Measurements from ENCODE around the gene ZNF865.
"Not testable (repeated sequence)": the region's sequence is repeated elsewhere in the genome, so short reads cannot be mapped to it uniquely, and the experiment has no call there.

ZNF865 gene

GRCh38 chr19:55578761-55579747, 26.4 kb upstream of the ZNF865 start:
- Histone ChIP-seq H3K4me3 (peak overlapping the region; percentile 80), H3K27me3 (no peaks in the 10 kb centered on the region)

GRCh38 chr19:55579766-55580621, 25.5 kb upstream of the ZNF865 start:
- Histone ChIP-seq H3K27ac (peak overlapping the region; percentile 85), H3K9ac (peak overlapping the region; percentile 85), H3K36me3 (peaks cover 37% of the 10 kb centered on the region), H3K9me3 (no peaks in the 10 kb centered on the region), H3K4me2 (peak overlapping the region; percentile 94), H3K4me3 (peak overlapping the region; percentile 80), H3K27me3 (no peaks in the 10 kb centered on the region), H3K4me1 (peaks cover 30% of the 10 kb centered on the region), H4K20me1 (peaks cover 15% of the 10 kb centered on the region)
- TF ChIP-seq Cebpa-rat (IDR thresholded peaks at IDR 0.05): no peak

More at GRCh38 chr19:55578761-55579747, 26.4 kb upstream of the ZNF865 start:
- peaks cover 37% of the 10 kb centered on the region for H3K36me3 ChIP-seq
- H3K9ac ChIP-seq: peak overlapping the region; percentile 85
- H4K20me1 ChIP-seq: peaks cover 15% of the 10 kb centered on the region
- no peaks in the 10 kb centered on the region for H3K9me3 ChIP-seq
- no peak for TF ChIP-seq Cebpa-rat (IDR thresholded peaks at IDR 0.05)
- H3K4me2 ChIP-seq: peak overlapping the region; percentile 94
- H3K4me1 ChIP-seq: peaks cover 23% of the 10 kb centered on the region
- peak overlapping the region; percentile 85 for H3K27ac ChIP-seq

- Histone ChIP-seq H3K9me3 (no peaks in the 10 kb centered on the region), H3K9ac (peak within 1 kb of the TSS; percentile 85), H4K20me1 (peaks cover 15% of the 10 kb centered on the region), H3K27me3 (no peaks in the 10 kb centered on the region), H3K36me3 (peaks cover 37% of the 10 kb centered on the region), H3K4me1 (peaks cover 35% of the 10 kb centered on the region), H3K4me3 (peak within 1 kb of the TSS; percentile 80), H3K4me2 (peak within 1 kb of the TSS; percentile 94), H3K27ac (peak within 1 kb of the TSS; percentile 85)
- no peak for TF ChIP-seq Cebpa-rat (IDR thresholded peaks at IDR 0.05)
Observed at GRCh38 chr19:55580628-55581144, 24.8 kb upstream of the ZNF865 start, which contains the start of gene ZNF579. TSS of gene ZNF579 (minus strand) at chr19:55580848. CDS start at chr19:55579639, 1,209 bp downstream.

DNA sequence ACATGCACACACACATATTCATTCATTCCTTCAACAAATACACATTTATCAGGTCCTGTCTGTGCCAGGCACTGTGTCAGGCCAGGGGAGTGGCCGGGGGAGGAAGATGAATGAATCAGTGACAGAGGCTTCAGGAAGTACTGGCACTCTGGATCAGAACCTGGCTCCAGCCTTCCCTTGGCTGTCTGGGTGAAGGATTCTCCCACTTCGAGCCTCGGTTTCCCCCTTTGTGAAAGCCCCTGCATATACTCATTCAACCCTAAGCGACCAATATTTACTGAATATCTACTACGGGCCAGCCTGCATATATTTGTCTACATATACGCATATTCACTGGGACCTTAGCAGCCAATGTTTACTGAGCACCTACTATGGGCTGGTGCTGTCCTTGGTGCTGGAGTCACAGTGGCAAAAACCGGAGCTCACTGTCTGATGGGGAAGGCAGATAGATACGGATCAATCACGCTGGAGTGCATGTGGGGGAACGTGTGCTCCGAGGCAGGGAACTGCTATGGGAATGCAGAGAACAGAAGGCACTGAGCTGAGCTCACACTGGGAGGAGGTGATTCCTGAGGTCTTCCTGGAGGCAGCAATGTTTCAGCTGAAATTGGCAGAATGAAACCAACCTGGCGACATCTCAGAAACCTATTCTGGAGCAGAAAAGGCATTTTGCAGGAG, 24.2 kb upstream of the ZNF865 start:
- TF ChIP-seq Cebpa-rat (IDR thresholded peaks at IDR 0.05): no peak
- Histone ChIP-seq H3K27ac (peak overlapping the region; percentile 85), H3K4me3 (peak overlapping the region; percentile 80), H3K36me3 (peaks cover 32% of the 10 kb centered on the region), H3K9ac (peak overlapping the region; percentile 85), H3K9me3 (no peaks in the 10 kb centered on the region), H4K20me1 (peaks cover 15% of the 10 kb centered on the region), H3K4me2 (peak overlapping the region; percentile 94), H3K27me3 (no peaks in the 10 kb centered on the region), H3K4me1 (peaks cover 41% of the 10 kb centered on the region)

DNA sequence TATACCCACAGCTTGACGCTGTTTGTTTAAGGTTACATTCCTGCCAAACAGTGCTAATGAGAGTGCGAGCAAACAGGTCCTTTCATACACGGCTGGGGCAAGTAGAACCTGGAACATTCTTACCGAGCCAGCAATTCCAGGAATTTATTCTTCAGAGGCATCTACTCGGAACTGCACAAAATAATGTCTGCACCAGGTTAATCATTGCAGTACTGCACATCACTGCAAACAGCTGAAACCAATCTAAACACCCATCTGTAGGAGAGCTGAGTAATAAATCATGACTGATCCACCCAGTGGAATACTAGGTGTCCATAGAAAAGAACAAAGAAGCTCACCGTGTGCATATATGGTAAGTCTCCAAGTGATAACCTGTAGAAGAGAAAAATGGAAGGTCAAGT, 23.6 kb upstream of the ZNF865 start:
- H3K27me3 ChIP-seq: no peaks in the 10 kb centered on the region
- peak overlapping the region; percentile 80; the same call in 1 of the 2 replicates for H3K4me3 ChIP-seq
- H3K36me3 ChIP-seq: peaks cover 27% of the 10 kb centered on the region
- H4K20me1 ChIP-seq: peaks cover 15% of the 10 kb centered on the region
- TF ChIP-seq Cebpa-rat (IDR thresholded peaks at IDR 0.05): no peak
- peaks cover 46% of the 10 kb centered on the region for H3K4me1 ChIP-seq
- no peak overlapping the region for H3K27ac ChIP-seq
- H3K9me3 ChIP-seq: no peaks in the 10 kb centered on the region
- peak overlapping the region; percentile 94 for H3K4me2 ChIP-seq
- H3K9ac ChIP-seq: no peak overlapping the region

DNA sequence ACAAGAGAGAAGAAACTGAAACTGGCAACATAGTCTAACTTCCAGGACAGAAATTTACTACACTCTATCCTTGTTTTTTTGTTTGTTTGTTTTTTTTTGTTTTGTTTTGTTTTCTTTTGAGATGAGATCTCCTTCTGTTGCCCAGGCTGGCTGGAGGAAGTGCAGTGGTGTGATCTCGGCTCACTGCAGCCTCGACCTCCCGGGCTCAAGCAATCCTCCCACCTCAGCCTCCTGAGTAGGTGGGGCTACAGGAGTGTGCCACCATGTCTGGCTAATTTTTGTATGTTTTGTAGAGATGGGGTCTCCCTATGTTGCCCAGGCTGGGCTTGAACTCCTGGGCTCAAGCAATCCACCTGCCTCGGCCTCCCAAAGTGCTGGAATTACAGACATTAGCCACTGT, 23.2 kb upstream of the ZNF865 start:
- H3K4me1 ChIP-seq: peaks cover 50% of the 10 kb centered on the region
- H3K36me3 ChIP-seq: peaks cover 22% of the 10 kb centered on the region
- not testable (repeated sequence) for H3K4me2 ChIP-seq, H3K9me3 ChIP-seq, H3K9ac ChIP-seq, H3K27ac ChIP-seq, H3K4me3 ChIP-seq, H3K27me3 ChIP-seq
- peaks cover 15% of the 10 kb centered on the region for H4K20me1 ChIP-seq

DNA sequence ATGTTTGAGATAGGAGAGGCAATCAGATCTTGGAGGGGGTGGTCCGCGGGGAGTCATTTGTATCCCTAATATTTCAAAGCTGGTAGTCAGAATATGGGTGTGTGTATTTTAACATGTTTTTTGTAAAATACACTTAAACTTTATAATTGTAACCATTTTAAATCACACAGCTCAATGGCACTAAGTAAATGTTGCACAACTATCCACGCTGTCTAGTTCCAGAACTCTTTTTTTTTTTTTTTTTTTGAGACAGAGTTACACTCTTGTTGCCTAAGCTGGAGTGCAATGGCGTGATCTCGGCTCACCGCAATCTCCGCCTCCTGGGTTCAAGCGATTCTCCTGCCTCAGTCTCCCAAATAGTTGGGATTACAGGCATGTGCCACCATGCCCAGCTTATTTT, 21.6 kb upstream of the ZNF865 start:
- H3K4me2 ChIP-seq, H3K9ac ChIP-seq, H3K9me3 ChIP-seq, H3K36me3 ChIP-seq, H3K27ac ChIP-seq, H3K4me3 ChIP-seq, H3K27me3 ChIP-seq: not testable (repeated sequence)
- H4K20me1 ChIP-seq: peaks cover 11% of the 10 kb centered on the region
- H3K4me1 ChIP-seq: peaks cover 59% of the 10 kb centered on the region

- TF ChIP-seq Cebpa-rat (IDR thresholded peaks at IDR 0.05): no peak
- Histone ChIP-seq H3K9ac (peak overlapping the region; percentile 80; the same call in 1 of the 2 replicates), H3K36me3 (no peaks in the 10 kb centered on the region), H3K27me3 (no peaks in the 10 kb centered on the region), H3K27ac (peak overlapping the region; percentile 97; the same call in 1 of the 2 replicates), H3K4me3 (no peak overlapping the region), H3K9me3 (no peaks in the 10 kb centered on the region), H3K4me2 (peak overlapping the region; percentile 93), H4K20me1 (peaks cover 2% of the 10 kb centered on the region; the same call in 1 of the 2 replicates), H3K4me1 (peaks cover 50% of the 10 kb centered on the region)
Observed at GRCh38 chr19:55584871-55585270, 20.6 kb upstream of the ZNF865 start.
